HL-60/S4 treated with retinoic acid at 250 ng/mL for 4 days and 3 days (cell line): ENCODE data around the gene SCEL.
"Not testable (repeated sequence)": the region's sequence is repeated elsewhere in the genome, so short reads cannot be mapped to it uniquely, and the experiment has no call there.

ENCODE experiments used
- in situ Hi-C: fragments of 300-500 bp; cut with MboI; formaldehyde crosslinking; loops from 2 replicates; pipeline ENCODE4 v1.7.0; 2022; ENCODE audit warnings: low sequenced_read_pairs

SCEL gene, protein sequence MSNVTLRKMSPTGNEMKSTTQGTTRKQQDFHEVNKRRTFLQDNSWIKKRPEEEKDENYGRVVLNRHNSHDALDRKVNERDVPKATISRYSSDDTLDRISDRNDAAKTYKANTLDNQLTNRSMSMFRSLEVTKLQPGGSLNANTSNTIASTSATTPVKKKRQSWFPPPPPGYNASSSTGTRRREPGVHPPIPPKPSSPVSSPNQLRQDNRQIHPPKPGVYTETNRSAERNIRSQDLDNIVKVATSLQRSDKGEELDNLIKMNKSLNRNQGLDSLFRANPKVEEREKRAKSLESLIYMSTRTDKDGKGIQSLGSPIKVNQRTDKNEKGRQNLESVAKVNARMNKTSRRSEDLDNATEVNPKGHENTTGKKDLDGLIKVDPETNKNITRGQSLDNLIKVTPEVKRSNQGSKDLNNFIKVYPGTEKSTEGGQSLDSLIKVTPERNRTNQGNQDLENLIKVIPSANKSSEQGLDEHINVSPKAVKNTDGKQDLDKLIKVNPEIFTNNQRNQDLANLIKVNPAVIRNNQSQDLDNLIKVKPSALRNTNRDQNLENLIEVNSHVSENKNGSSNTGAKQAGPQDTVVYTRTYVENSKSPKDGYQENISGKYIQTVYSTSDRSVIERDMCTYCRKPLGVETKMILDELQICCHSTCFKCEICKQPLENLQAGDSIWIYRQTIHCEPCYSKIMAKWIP

DNA sequence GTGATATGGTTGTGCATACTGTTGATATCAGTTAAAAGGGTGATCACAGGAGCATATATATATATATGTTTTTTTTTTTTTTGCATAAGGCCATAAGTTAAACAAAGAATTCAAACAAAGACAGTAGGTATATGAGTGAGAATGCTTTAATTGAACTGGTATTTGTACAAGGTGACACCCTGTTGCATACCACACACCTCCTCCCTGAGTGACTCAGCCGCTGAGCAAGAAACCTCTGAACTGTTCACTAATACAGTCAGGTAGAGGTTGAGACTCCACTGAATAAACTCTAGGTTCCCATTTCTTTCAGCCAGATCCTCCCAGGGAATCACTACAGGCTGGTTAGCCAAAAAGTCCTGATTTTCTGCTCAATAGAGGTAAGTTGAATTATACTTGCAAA lies at the start of gene SCEL:
SCEL (plus strand) TSS at position 259 of the 400 bp plus-strand sequence. CDS start 20,170 bp downstream, outside the sequence.
- in situ Hi-C loops = no loop called here

DNA sequence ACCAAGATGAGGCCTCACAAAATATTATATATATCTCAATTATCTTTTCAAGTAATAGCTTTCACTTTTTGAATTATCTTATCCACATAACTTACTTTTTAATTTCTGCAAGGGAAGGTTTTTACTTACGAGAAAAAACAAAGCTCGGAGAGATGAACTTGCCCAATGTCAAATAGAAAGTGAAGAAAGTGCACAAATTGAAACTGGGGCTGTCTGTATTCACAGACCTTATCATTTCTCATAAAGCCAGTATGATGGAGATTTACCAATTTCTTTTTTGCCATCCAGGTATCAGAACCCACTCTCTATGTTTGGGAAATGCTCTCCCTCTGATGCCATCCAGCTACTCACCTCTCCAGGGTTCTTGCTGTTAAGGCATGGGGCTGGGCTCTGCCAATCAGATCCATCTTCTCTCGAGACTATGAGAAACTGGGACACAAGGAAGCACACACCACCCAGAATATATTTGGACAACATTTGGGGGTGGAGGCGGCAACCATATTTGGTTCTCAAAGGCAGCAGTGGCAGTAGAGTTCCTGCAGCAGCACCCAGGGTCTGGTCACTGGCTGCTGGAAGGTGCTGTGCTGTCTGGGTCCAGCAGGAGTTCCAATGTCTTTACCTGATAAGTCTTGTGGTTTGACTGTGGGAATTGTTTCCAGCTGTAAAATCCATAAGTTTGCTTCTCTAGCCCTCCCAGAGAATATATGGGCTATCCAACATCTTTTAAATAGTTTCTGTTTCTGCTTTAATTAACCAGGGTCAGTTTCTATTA lies 45.8 kb upstream of the SCEL start:
- in situ Hi-C loops = no loop called here

DNA sequence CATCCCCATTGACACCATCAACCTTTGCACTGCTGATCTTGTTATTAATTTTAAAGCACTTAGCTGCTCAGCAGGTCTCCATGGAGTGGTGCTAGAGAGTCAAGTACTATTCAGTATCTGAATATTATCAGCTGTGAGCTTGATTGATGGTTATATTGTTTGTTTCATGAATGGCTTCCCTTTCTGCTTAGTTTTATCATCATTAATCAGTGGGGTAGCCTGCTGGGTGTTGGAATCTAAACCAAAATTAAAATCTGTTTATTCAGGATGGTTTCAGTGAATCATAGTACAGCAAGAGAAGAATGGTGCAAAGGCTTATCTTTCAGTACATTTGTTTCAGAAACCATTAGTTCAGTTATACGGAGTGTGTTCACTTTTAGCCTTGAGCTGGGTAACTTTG lies 42.5 kb upstream of the SCEL start:
- in situ Hi-C loops = no loop called here

DNA sequence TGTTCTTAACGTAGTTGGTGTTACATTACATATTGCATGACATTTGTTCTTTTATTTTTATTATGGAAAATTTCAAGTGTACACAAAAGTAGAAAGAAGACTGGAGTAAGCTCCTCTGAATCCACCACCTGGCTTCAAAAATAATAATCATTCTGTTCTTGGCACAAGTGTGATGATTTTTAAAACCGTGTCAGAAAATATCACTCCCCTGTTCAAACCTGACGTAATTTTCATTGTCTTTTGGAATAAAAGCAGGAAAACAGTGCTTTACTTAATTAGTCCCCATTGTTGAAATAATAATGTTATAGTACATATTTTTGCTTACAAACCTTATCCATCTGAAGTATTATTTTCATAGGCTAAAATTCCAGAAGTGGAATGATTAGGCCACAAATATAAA lies 41.3 kb upstream of the SCEL start:
- in situ Hi-C loops = no loop called here

DNA sequence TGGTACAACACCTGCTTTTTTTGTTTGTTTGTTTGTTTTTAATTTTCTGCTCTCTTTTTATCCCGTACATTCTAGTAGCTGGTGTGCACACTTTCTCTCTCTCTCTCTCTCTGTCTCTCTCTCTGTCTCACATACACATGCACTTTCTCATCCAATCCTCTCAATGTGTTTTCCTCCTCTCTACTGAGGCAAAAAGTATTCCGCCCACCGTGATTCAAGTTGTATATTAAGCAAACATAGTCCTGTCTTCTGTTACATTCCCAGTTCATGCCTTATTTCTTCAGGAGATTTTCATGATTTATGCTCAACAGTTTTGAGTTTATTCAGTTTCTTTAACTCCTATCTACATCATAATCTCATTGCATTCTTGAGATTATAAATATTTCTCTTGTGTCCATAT lies 38.2 kb upstream of the SCEL start:
- in situ Hi-C loops = no loop called here

DNA sequence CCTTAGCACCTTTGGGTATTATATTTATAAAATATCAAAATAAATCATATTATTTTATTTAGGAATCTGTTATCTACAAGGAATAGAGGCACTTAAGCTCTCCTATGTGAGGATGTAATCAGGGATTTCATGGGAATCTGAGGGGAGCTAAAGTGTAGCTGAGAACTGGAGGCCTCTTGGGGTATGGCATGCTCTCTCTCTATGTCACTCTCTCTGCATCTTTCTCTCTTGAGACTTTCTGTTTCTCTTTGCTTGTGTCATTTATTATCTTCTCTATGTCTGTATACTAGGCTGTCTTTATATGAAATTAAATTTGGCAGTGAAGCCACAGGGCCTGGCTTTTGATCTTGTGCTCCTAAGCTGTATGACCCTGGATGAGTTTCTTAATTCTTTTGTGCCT lies 37.7 kb upstream of the SCEL start:
- in situ Hi-C loops = no loop called here

DNA sequence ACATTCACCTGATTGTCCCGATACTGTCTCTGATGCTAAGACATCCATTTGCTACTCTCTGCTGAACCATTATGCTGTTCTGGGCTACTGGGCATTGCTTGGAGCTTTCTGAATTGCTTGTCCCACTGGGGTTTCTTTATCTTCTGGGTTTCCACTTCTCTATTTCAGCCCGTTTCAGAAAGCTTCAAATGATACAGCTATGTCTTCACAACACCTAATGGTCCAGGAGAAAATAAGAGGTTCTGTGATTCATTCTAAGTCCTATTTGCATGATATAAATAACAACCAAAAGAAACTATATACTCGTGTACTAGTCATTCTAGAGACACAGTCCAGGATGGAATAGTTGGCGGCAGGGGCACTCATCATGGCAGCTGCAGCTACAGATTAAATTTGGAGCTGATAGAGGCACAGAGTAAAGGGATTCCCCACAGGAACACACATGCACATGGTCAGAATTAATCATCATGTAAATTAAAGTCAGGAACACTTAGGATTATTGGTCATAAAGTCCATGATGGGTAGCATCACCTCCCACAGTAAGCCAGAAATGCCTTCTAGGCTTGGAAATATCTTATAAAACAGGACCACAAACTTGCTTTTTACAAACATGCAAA lies 33.3 kb upstream of the SCEL start:
- in situ Hi-C loops = no loop called here

DNA sequence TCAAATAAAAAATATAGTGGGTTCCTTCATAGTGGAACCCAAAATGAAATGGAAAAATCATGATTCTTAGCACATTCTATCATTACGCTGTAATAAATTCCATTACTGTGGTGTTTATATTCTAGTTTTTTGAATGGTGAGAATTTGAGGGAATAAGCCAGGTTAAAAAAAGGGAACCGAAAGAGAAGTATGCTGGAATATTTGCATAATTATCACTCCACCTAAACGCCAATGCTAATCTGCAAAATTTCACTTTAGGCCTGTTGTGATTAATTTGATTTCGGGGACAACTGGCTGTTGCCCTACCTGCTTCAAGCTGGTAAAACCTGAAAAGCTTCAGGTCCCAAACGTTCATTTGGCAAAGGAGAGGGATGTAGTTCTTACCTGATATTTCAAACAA lies 32.1 kb upstream of the SCEL start:
- in situ Hi-C loops = no loop called here

DNA sequence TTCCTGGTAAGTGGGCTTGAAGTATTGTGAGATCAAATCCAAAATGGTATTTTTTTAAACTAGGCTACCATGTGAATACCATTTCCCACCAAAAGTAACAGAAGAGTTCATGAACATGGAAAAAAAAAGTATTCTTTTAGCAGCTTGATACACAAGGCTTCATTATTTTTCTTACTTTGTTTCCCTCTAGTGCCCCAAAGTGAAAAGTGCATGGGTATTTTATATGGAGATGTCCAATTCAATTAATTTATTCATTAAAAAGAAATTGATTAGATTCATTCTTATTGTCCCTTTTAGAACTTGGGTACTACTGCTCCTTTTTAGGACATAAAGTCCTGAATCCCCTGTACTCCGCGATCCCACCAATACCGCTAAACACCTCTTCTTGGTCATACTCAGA lies 28.6 kb upstream of the SCEL start:
- in situ Hi-C loops = no loop called here

DNA sequence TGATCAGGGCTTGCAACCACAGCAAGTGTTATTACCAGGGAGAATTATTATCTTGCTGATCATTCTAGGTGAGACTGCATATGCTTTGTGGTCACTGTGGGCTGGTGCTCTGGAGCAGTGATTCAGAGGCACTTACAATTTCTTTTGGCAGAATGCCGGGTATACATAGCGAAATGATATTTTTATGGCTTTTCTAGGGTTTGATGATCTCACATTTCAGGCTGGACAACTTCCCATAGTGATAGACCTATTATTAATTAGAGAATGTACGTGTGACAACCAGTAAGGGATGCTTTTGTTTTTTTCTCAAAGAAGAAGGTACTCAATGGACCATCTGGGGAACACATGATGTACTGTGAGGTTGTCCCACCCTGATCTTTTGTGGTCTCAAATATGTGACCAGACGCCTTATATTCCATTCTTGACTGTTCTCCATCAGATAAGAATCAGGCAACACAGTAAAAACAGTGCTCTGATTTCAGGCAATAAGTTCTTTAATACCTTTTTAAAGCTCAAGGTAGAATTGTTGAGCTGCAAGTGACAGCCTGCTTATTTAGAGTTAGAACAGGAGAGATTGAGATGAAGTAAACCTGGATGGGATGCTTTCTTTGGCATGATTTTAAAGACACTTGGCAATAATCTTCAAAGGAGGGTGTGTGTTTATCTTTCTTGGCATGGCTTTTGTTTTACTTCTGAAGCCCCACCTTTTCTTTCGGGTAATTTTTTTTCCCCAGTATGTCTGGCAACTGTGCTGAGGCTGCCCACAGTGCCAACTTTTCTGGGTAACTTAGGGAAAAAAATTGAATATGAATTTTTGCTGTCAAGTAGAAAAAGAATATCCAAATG lies 27.4 kb upstream of the SCEL start:
- in situ Hi-C loops = no loop called here

DNA sequence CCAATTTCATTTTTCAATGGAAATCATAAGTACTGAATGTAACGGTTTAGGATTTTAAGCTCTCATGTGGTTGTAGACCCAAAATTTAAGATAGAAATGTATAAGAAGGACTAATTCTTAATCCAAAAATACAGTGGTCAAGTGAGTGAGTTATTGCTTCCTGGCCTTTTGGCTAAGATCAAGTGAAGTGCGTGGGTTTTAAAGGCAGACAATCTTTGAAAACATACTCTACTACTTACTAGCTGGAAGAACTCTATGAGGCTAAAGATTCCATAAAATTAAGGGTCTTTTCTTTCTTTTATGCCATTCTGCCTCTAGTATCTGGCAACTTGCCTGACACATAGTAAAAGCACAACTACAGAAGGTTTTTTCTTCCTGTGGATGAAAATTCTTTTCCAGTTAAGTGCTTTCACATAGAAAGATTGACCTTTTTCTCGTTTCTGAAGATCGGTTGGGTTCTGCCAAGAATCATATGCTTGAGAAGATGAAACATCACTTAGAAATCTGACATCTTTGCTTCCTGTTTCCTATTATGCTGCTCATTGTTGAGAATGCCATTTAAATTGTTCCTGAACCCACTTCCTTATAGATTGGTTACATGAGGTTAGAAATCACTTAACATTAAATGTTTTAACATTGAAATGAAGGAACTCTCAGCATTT lies 26.4 kb upstream of the SCEL start:
- in situ Hi-C loops = no loop called here

DNA sequence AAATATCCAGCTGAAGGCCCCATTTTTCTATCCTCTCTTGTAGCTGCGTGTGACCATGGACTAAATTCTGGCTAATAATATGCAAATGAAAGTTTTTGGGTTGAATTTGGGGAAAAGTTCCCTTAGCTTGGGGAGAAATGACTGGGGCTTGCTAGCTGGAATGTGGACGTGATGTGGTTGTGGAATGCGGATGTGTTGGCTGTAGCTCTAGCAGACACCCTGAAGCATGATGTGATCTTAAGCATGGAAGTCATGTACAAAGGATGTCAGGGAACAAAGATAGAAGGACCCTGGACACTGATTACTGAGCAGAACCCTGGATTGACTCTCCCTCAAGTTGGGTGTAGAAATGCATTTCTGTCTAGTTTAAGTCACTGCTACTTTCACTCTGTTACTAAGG lies 25.4 kb upstream of the SCEL start:
- in situ Hi-C loops = no loop called here

DNA sequence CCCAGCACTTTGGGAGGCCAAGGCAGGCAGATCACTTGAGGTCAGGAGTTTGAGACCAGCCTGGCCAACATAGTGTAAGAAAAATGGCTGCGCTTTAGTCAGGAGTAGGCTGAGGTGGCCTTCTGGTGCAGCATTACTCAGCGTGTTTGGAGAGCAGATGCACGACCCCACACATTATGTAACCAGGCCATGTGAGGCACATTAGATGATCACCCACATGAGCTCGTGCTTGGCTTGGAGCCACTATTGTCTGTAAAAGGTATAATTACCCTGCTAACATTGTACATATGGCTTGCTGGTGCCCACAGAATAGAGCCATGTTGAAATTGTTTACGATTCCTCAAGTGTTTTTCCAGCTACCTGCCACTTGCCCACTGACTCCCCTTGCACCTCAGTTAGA lies 24.0 kb upstream of the SCEL start:
- in situ Hi-C loops = no loop called here

DNA sequence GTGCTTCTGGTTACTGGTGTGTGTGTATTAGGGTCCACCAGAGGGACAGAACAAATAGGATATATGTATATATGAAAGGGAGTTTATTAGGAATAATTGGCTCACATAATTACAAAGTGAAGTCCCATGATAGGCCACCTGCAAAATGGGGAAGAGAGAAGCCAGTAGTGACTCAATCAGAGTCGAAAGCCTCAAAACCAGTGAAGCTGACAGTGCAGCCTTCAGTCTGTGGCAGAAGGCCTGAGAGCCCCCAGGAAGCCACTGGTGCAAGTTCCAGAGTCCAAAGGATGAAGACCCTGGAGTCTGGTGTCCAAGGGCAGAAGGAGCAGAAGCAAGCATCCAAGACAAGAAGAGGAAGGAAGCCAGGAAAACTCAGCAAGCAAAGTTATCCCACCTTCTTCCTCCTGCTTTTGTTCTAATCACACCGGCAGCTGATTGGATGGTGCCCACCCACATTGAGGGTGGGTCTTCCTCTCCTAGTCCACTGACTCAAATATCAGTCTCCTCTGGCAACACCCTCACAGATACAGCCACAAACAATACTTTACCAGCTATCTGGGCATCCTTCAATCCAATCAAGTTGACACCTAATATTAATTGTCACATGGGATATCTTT lies 21.7 kb upstream of the SCEL start:
- in situ Hi-C loops = no loop called here

DNA sequence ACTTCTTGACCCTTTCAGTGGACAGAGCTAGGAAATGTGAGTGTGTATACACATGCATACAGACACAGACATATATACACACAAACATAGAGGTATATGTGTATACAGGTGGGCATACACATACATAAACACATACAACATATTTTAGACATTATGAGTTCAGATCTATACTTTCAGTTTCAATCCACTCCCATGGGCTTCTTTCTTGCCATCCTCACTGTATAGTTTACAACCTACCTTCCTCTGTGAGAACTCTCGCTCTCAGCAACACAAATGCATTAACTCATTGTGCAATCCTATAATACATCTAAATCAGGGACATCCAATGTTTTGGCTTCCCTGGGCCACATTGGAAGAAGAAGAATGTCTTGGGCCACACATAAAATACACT lies 21.2 kb upstream of the SCEL start:
- in situ Hi-C loops = no loop called here

DNA sequence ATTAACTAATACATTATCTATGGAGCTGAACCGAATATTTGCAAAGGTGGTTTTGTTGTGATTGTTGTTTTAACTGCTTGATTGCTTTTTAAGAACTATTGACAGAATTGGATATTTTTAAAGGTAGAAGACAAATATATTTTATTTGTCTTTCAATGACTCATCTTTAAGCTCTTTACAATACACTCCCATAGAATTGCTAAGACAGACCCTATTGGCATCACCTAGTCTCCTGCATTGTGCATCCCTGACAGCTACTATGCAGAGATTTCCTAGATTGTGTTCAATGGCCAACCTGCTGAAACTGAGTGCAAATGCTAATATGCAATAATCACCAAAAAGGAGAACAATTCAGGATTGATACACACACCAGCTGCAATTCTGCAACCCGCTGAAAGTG lies 19.7 kb upstream of the SCEL start:
- in situ Hi-C loops = no loop called here

DNA sequence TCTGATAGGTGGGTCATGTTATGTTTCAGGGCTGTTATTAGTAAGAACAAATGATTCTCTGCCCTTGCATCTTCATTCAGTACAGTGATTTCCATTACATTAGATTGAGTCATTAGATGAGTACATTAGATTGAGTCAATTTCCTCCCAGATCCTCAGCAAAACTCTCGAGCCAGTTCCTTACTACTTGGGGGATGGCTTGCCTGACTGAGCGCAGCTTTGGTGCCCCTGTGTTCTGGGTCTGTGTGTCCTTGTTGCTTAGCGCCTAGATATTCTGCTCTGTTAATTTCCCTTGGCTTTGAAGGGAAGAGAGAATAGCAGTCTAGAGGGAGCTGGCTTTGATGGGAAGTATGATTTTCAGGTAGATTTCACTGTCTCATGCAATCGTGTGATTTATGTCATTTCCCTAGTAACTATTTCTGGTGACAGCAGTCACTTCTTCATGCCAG lies 19.1 kb upstream of the SCEL start:
- in situ Hi-C loops = no loop called here

DNA sequence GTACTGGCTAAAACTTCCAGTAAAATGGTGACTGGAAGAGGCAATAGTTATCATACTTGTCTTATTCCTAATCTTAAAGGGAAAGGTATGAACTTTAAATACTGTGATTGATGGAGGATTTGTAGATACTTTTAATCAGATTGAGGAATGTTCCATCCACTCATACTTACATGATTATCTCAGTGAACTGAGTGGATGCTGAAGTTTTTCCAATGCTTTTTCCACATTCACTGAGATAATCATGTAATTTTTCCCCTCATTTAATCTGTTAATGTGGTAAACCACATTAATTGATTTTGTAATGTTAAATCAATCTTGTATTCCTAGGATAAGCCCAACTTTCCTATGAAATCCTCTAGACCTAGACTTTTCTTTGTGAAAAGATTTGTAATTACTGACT lies 17.2 kb upstream of the SCEL start:
- in situ Hi-C loops = no loop called here

DNA sequence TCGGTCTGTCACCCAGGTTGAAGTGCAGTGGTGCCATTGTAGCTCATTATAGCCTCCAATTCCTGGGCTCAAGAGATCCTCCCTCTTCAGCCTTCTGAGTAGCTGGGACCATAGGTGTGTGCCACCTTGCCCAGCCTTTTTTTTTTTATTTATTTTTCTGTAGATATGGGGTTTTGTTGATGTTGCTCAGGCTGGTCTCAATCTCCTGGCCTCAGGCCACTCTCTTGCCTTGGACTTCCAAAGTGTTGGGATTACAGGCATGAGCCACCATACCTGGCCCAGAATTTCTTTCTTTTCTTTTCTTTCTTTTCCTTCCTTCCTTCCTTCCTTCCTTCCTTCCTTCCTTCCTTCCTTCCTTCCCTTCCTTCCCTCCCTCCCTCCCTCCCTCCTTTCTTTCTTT lies 16.1 kb upstream of the SCEL start:
- in situ Hi-C loops = not testable (repeated sequence)
